ENCODE data around the gene RECQL5. TPM values are rescaled to one million over a fixed set of nuclear protein-coding genes. Genes with fewer than 3 reads are reported as not detected.

Gene RECQL5
- total and polyA plus RNA-seq, 2 of the 8 experiments (the other 6 are each of a cell fraction or from before 2014, with no cell fraction given): 15.1 to 41.1 TPM

DNA sequence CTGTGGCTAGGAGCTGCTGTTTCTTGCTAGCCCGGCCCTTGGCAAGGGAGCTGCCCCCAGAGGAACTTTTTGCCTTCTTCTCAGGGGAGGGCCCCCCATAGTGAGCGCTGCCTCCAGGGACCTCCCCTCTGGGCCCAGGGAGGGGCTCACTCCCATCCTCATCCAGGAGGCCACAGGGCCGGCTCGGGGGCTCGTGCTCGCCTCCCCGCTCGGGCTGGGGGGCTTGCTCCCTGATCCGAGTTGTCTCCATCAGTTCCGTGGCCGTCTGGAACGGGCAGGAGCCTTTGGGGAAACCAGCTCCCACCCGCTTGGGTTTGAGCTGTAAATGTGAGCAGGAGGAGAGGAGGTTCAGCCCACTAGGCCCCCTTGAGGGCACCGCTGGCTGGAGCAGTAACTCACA lies 37.8 kb downstream of the RECQL5 start:
- ChIA-PET CTCF (ENCODE audit: partially characterized antibody) (interaction anchor here (0.6 to 59.2 kb wide), 13 partner anchors 10 to 457 kb away, joined by 3 to 2200 read pairs (median 4); partner anchors contain the start of genes RECQL5, SAP30BP and SMIM5), POLR2A (ENCODE audit: partially characterized antibody) (interaction anchor here (0.7 to 2.2 kb wide), 6 partner anchors 9 to 100 kb away, joined by 3 to 8 read pairs (median 4); partner anchors contain the start of gene RECQL5)
- no peaks in the 10 kb centered on the region for H3K79me1 ChIP-seq (ENCODE audit: low read depth, low read length)
- no peaks in the 10 kb centered on the region for H3K23me2 ChIP-seq (ENCODE audit: low read depth, low read length)
- no peak overlapping the region for H3K14ac ChIP-seq (ENCODE audit: insufficient read length)
- H3K9me3 ChIP-seq (ENCODE audit: insufficient read depth in 2 of 2, low read depth in 1 of 2, low read length in 1 of 2): no peaks in the 10 kb centered on the region
- no peak overlapping the region for H3K23ac ChIP-seq (ENCODE audit: insufficient read length)
- H3K9ac ChIP-seq (replicated peaks in 1 of 4; ENCODE audit: extremely low read depth in 1 of 4, low read depth in 3 of 4, low read length in 3 of 4): no peak overlapping the region
- no peak overlapping the region for H3K18ac ChIP-seq (ENCODE audit: extremely low read depth, low read length)
- DNase-seq (ENCODE audit: low read depth in 1 of 2, low spot score in 2 of 2): no peak
- WGBS, 2 experiments (ENCODE audit: extremely low coverage in 1 of 2, insufficient coverage in 1 of 2, insufficient read length in 1 of 2, insufficient replicate concordance in 2 of 2, low coverage in 1 of 2, low lambda C conversion rate in 2 of 2, missing lambda C conversion rate in 1 of 2): 92% methylated on average over 11 of the region's 14 CpGs; no CpG with 5 or more reads in 1 of the 2 experiments
- H3K27ac ChIP-seq (ENCODE audit: low read depth, low read length): no peak overlapping the region
- H2BK5ac ChIP-seq (ENCODE audit: low read depth, low read length): no peak overlapping the region
- H2AK5ac ChIP-seq (ENCODE audit: low read depth, low read length): no peak overlapping the region
- H3K79me2 ChIP-seq (ENCODE audit: control insufficient read depth in 1 of 2, insufficient read depth in 2 of 2, low read length in 2 of 2): no peaks in the 10 kb centered on the region
- H3K27me3 ChIP-seq (replicated peaks in 1 of 4; ENCODE audit: control insufficient read depth in 3 of 4, extremely low read depth in 1 of 4, insufficient read depth in 3 of 4, low read length in 3 of 4): no peaks in the 10 kb centered on the region
- no peak overlapping the region for H4K5ac ChIP-seq (ENCODE audit: insufficient read length, low read depth, low read length)
- H4K8ac ChIP-seq (ENCODE audit: extremely low read depth, insufficient read depth, low read length): peak overlapping the region; percentile 66; the same call in 1 of the 2 replicates
- H3K4me3 ChIP-seq (ENCODE audit: extremely low read depth in 1 of 4, insufficient read depth in 2 of 4, low read depth in 3 of 4, low read length in 4 of 4): no peak overlapping the region
- H2BK12ac ChIP-seq (ENCODE audit: low read depth, low read length): no peak overlapping the region
- no peak for TF ChIP-seq HDAC2 (IDR thresholded peaks at IDR 0.05; ENCODE audit: borderline replicate concordance in 1 of 2, low read depth in 2 of 2, low read length in 2 of 2)
- TF ChIP-seq, protein P1, sequence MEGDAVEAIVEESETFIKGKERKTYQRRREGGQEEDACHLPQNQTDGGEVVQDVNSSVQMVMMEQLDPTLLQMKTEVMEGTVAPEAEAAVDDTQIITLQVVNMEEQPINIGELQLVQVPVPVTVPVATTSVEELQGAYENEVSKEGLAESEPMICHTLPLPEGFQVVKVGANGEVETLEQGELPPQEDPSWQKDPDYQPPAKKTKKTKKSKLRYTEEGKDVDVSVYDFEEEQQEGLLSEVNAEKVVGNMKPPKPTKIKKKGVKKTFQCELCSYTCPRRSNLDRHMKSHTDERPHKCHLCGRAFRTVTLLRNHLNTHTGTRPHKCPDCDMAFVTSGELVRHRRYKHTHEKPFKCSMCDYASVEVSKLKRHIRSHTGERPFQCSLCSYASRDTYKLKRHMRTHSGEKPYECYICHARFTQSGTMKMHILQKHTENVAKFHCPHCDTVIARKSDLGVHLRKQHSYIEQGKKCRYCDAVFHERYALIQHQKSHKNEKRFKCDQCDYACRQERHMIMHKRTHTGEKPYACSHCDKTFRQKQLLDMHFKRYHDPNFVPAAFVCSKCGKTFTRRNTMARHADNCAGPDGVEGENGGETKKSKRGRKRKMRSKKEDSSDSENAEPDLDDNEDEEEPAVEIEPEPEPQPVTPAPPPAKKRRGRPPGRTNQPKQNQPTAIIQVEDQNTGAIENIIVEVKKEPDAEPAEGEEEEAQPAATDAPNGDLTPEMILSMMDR (IDR thresholded peaks at IDR 0.05; ENCODE audit: control extremely low read depth in 1 of 3, insufficient read depth in 1 of 3, low read depth in 1 of 3, low read length in 3 of 3): peak in 2 of 3 experiments; percentile 0 to 10; a peak in 2 of 4 replicates
- H3K4me1 ChIP-seq (replicated peaks in 1 of 4; ENCODE audit: control insufficient read depth in 3 of 4, insufficient read depth in 4 of 4, low read length in 3 of 4): peaks cover 0 to 16% (median 11%) of the 10 kb centered on the region in 4 experiments; a peak in 5 of 7 replicates
- H2BK120ac ChIP-seq (replicated peaks; ENCODE audit: low read depth, low read length): no peak overlapping the region
- H3K4ac ChIP-seq (replicated peaks; ENCODE audit: insufficient read length, low read depth, low read length): no peak overlapping the region
- H2BK15ac ChIP-seq (ENCODE audit: low read length): no peak overlapping the region
- no peak overlapping the region for H2AFZ ChIP-seq (ENCODE audit: low read length)
- H4K20me1 ChIP-seq (replicated peaks in 1 of 2; ENCODE audit: control insufficient read depth in 1 of 2, insufficient read depth in 2 of 2, low read length in 2 of 2): peaks cover 0 to 15% of the 10 kb centered on the region in 2 experiments
- no peak for FAIRE-seq
- H3K4me2 ChIP-seq (ENCODE audit: insufficient read depth in 1 of 2, low read depth in 2 of 2, low read length in 2 of 2): no peak overlapping the region
- no peak overlapping the region for H2BK20ac ChIP-seq (ENCODE audit: low read length)
- H3K36me3 ChIP-seq (ENCODE audit: control insufficient read depth in 2 of 4, insufficient read depth in 4 of 4, low read length in 3 of 4): peaks cover 0 to 3% (median under 1%) of the 10 kb centered on the region in 4 experiments; a peak in 1 of 8 replicates
- no peak overlapping the region for H3K56ac ChIP-seq (replicated peaks; ENCODE audit: insufficient read length, low read depth, low read length)
- H4K91ac ChIP-seq (replicated peaks; ENCODE audit: insufficient read length, low read length): no peak overlapping the region

Measured in H1 (cell line).